ENCODE results near the gene COPG2. TPM values are rescaled to one million over a fixed set of nuclear protein-coding genes. Genes with fewer than 3 reads are reported as not detected.

Gene COPG2
- total RNA-seq, 1 donor, result 47.9 TPM

DNA sequence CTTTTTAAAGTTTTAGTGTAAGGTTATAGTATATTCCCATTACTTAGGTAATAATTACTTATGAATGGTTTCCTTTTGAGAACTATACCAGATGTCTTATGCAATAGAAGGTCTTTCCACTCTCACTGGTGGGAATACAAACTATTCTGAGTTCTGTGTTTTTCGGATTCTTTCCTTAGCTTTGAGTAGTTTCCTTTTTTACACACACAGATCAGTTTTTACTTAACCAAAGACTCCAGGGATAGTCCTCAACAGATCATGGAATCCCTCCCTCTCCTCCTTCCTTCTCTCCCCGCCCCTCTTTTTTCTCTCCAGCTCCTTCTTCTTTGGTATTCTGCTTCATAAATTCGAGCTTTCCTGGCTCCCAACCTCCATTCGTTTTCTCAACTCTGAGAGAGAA is 13.3 kb downstream of the COPG2 start:
- TF ChIP-seq, protein P1, sequence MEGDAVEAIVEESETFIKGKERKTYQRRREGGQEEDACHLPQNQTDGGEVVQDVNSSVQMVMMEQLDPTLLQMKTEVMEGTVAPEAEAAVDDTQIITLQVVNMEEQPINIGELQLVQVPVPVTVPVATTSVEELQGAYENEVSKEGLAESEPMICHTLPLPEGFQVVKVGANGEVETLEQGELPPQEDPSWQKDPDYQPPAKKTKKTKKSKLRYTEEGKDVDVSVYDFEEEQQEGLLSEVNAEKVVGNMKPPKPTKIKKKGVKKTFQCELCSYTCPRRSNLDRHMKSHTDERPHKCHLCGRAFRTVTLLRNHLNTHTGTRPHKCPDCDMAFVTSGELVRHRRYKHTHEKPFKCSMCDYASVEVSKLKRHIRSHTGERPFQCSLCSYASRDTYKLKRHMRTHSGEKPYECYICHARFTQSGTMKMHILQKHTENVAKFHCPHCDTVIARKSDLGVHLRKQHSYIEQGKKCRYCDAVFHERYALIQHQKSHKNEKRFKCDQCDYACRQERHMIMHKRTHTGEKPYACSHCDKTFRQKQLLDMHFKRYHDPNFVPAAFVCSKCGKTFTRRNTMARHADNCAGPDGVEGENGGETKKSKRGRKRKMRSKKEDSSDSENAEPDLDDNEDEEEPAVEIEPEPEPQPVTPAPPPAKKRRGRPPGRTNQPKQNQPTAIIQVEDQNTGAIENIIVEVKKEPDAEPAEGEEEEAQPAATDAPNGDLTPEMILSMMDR (IDR thresholded peaks at IDR 0.05; ENCODE audit: insufficient read depth, low read depth, low read length), result no peak
- DNase-seq (ENCODE audit: low read depth), result no peak

DNA sequence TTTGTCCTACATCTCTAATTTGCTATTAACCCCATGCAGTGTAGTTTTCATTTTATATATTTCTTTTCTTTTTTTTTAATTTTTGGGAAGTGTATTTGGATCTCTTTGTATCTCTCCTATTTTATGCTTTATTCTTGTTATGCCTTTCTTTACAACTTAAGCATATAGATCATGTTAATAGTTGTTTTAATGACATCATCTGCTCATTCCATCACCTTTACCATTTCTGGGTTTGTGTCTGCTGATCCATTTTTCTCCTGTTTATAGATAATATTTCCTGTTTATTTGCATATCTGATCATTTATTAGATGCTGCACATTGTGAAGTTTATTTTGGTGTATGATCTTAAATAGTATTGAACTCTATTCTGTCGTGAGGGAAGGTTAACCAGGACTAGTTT is 13.7 kb downstream of the COPG2 start:
- no peak for DNase-seq (ENCODE audit: low read depth)
- TF ChIP-seq, protein P1 (IDR thresholded peaks at IDR 0.05; ENCODE audit: insufficient read depth, low read depth, low read length), result no peak
- H3K4me3 ChIP-seq (ENCODE audit: low read depth, low read length), result no peak overlapping the region

More for the DNA sequence above, 13.3 kb downstream of the COPG2 start:
- no peak overlapping the region for H3K4me3 ChIP-seq (ENCODE audit: low read depth, low read length)

DNA sequence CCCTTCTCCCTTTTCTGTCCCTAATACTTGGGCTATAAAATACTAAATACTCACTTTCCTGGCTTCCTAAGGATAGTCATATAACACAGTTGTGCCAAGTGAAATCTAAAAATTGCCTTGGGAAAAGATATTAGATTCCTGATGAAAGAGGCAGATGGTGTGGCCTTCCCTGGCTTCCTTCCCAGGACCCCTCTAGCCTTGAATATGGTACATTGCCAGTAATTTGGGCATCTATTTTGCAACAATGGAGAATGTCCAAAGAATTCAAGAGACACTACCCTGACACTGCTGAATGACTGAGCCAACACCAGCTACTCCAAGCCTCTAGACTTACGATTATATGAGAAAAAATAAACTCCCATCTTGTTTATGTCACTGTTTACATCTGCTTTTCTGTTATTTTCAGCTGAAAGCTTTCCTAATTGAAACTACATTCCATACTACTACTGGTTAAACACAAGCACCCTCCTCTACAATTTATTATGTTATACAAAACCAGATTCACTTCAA is 17.9 kb downstream of the COPG2 start:
- DNase-seq (ENCODE audit: low read depth), result no peak
- H3K4me3 ChIP-seq (ENCODE audit: low read depth, low read length), result no peak overlapping the region
- TF ChIP-seq, protein P1 (IDR thresholded peaks at IDR 0.05; ENCODE audit: insufficient read depth, low read depth, low read length), result no peak

DNA sequence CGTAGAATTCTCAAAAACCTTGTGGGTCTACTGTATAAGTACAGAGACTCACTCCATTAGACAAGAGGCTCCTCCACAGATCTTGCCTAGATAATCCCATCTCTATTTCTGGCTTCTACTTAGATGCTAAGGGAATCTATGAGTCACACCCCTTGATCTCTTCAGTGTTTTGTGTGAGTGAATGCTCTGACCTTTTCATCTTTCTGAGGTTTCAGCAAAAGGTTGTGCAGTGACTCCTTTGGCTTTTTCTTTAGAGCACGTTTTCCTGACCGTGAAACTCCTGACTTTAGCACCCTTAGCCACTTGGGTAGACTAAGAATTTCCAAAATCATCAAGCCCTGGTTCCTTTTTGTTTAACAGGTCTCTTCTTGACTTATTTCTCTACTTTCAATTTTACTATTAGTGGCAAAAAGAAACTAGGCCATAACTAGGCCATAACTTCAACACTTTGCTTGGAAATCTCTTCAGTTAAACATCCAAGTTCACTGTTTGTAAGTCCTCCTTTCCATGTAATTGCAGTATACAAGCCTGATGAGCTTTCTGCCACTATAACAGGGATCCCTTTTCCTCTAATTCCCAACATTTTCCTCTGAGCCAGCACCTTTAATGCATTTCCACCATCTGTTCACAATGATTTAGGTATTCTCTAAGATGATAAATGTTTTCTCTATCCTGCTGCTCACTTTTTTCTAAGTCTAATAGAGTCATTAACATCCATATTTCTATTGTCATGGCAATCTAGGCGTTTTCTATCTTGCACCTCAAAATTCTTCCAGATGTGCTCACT is 19.4 kb downstream of the COPG2 start:
- no peak overlapping the region for H3K4me3 ChIP-seq (ENCODE audit: low read depth, low read length)
- TF ChIP-seq, protein P1 (IDR thresholded peaks at IDR 0.05; ENCODE audit: insufficient read depth, low read depth, low read length), result no peak
- DNase-seq (ENCODE audit: low read depth), result peak; percentile 81

DNA sequence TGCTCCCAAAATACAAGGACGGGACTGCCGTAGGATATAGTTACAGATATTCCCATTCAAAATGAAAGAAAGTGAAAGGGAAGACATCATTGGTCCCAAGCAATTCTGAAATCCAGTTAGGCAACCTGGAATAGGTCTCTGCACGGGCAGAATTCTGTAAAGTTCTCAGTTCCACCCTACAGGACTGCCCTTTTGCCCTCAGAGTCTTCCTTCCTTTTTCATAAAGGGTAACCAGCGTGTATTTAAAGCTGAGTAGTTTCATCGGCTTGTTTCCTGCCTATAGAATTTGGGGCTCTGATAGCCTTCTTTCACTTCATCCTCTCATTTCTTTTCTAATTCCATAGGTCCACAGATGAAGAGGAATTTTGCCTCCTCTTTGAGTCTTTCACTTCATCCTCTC is 20.0 kb downstream of the COPG2 start:
- no peak for DNase-seq (ENCODE audit: low read depth)
- no peak overlapping the region for H3K4me3 ChIP-seq (ENCODE audit: low read depth, low read length)
- TF ChIP-seq, protein P1 (IDR thresholded peaks at IDR 0.05; ENCODE audit: insufficient read depth, low read depth, low read length), result no peak

DNA sequence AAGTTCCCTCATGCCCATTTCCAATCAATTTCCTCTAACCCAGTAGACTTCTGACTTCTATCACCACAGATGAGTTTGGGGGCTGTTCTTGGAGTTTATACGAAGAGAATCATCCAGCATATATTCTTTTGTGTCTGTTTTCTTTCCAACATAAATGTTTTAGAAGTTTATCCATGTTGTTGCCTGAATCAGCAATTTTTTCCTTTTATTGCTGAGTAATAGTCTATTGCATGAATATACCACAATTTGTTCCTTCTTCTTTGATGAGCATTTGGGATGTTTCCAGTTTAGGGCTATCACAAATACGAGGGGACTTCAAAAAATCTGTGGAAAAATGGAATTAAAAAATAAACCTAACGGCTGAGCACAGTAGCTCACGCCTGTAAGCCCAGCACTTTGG is 26.2 kb downstream of the COPG2 start:
- TF ChIP-seq, protein P1 (IDR thresholded peaks at IDR 0.05; ENCODE audit: insufficient read depth, low read depth, low read length), result no peak
- no peak overlapping the region for H3K4me3 ChIP-seq (ENCODE audit: low read depth, low read length)
- no peak for DNase-seq (ENCODE audit: low read depth)
